H1 (cell line): ENCODE results near the gene KDM1A. TPM values are rescaled to one million over a fixed set of nuclear protein-coding genes. Genes with fewer than 3 reads are reported as not detected.

Experiments
- CTCF ChIA-PET: fragments of 300-600 bp; sonication (Branson Sonifier 250); formaldehyde crosslinking; loops from one replicate; lab custom pipeline; 2021; ENCODE audit not compliant: partially characterized antibody; lab: Charles Lee
- POLR2A ChIA-PET: fragments of 300-600 bp; sonication (Branson Sonifier 250); formaldehyde crosslinking; loops from one replicate; lab custom pipeline; 2021; ENCODE audit warnings: inconsistent platforms; ENCODE audit not compliant: partially characterized antibody; lab: Charles Lee
- DNase-seq, 2 experiments: peaks; one replicate each; pipeline versions ENCODE4 v3.0.0 to v3.0.0-alpha.2; 2010 to 2022; ENCODE audit warnings: low spot score in 2 of 2, low read depth in 1 of 2, mixed read lengths in 1 of 2
- FAIRE-seq: peaks from 2 replicates; lab custom pipeline; 2011; peaks lifted over from hg19 to GRCh38; lab: Jason Lieb, UNC
- H2AFZ ChIP-seq: 2 replicates; pipeline ENCODE4 v1.8.1; 2012; ENCODE audit warnings: low read length, inconsistent platforms
- H2AK5ac ChIP-seq: 2 replicates; pipeline ENCODE4 v1.6.1; 2013; ENCODE audit warnings: low read depth, low read length
- H2BK120ac ChIP-seq: replicated peaks from 2 replicates; pipeline ENCODE3; 2013; ENCODE audit warnings: low read depth, low read length, inconsistent platforms
- H2BK12ac ChIP-seq: 2 replicates; pipeline ENCODE4 v1.6.1; 2013; ENCODE audit warnings: low read depth, low read length
- H2BK15ac ChIP-seq: 2 replicates; pipeline ENCODE4 v1.6.1; 2013; ENCODE audit warnings: low read length
- H2BK20ac ChIP-seq: 2 replicates; pipeline ENCODE4 v1.6.1; 2013; ENCODE audit warnings: low read length
- H2BK5ac ChIP-seq: 2 replicates; pipeline ENCODE4 v1.6.1; 2013; ENCODE audit warnings: low read depth, low read length
- H3K14ac ChIP-seq: 2 replicates; pipeline ENCODE4 v1.6.1; 2013; ENCODE audit warnings: inconsistent platforms; ENCODE audit not compliant: insufficient read length
- H3K18ac ChIP-seq: 2 replicates; pipeline ENCODE4 v1.6.1; 2013; ENCODE audit warnings: low read length; ENCODE audit errors: extremely low read depth
- H3K23ac ChIP-seq: 2 replicates; pipeline ENCODE4 v1.6.1; 2013; ENCODE audit warnings: inconsistent platforms; ENCODE audit not compliant: insufficient read length
- H3K23me2 ChIP-seq: 2 replicates; pipeline ENCODE4 v1.6.1; 2013; ENCODE audit warnings: low read depth, low read length
- H3K27ac ChIP-seq: 2 replicates; pipeline ENCODE4 v1.6.1; 2011; ENCODE audit warnings: low read depth, low read length, inconsistent platforms
- H3K27me3 ChIP-seq, 4 experiments: replicated peaks in 1 of 4; 1 replicate in 1 of 4; 2 replicates in 3 of 4; pipeline versions ENCODE4 v1.6.1 to v1.8.1; 2011 to 2013; ENCODE audit warnings: low read length in 3 of 4, mild to moderate bottlenecking in 3 of 4, inconsistent platforms in 2 of 4, mixed read lengths in 2 of 4, moderate library complexity in 1 of 4; ENCODE audit not compliant: control insufficient read depth in 3 of 4, insufficient read depth in 3 of 4; ENCODE audit errors: extremely low read depth in 1 of 4
- H3K36me3 ChIP-seq, 4 experiments: 2 replicates each; pipeline versions ENCODE4 v1.6.1 to v1.8.1; 2011 to 2013; ENCODE audit warnings: mild to moderate bottlenecking in 4 of 4, low read length in 3 of 4, moderate library complexity in 2 of 4, control low read depth in 1 of 4, inconsistent platforms in 1 of 4; ENCODE audit not compliant: insufficient read depth in 4 of 4, control insufficient read depth in 2 of 4
- H3K4ac ChIP-seq: replicated peaks from 2 replicates; pipeline ENCODE3; 2013; ENCODE audit warnings: low read length, low read depth, mixed read lengths, inconsistent platforms; ENCODE audit not compliant: insufficient read length
- H3K4me1 ChIP-seq, 4 experiments: replicated peaks in 1 of 4; 1 replicate in 1 of 4; 2 replicates in 3 of 4; pipeline versions ENCODE4 v1.6.1 to v1.8.1; 2011 to 2013; ENCODE audit warnings: low read length in 3 of 4, inconsistent platforms in 2 of 4, mixed read lengths in 1 of 4; ENCODE audit not compliant: insufficient read depth in 4 of 4, control insufficient read depth in 3 of 4
- H3K4me2 ChIP-seq, 2 experiments: 2 replicates each; pipeline versions ENCODE4 v1.6.1 to v1.8.1; 2011 to 2013; ENCODE audit warnings: low read depth in 2 of 2, low read length in 2 of 2, control low read depth in 1 of 2, inconsistent platforms in 1 of 2, mild to moderate bottlenecking in 1 of 2; ENCODE audit not compliant: insufficient read depth in 1 of 2
- H3K4me3 ChIP-seq, 4 experiments: fragments of 200-600, 300-600 bp in 1 of 4; sonication (generic), shearing (Covaris generic), sonication (Bioruptor Twin) in 1 of 4; 2 replicates each; pipeline versions ENCODE4 v1.5.1 to v1.8.1; 2011 to 2016; ENCODE audit warnings: low read length in 4 of 4, low read depth in 3 of 4, control low read depth in 2 of 4, inconsistent platforms in 2 of 4, mild to moderate bottlenecking in 2 of 4, mixed read lengths in 1 of 4, moderate library complexity in 1 of 4; ENCODE audit not compliant: insufficient read depth in 2 of 4; ENCODE audit errors: extremely low read depth in 1 of 4
- H3K56ac ChIP-seq: replicated peaks from 2 replicates; pipeline ENCODE3; 2013; ENCODE audit warnings: low read depth, mild to moderate bottlenecking, mixed read lengths, low read length, inconsistent platforms; ENCODE audit not compliant: insufficient read length
- H3K79me1 ChIP-seq: 2 replicates; pipeline ENCODE4 v1.6.1; 2013; ENCODE audit warnings: low read depth, low read length, control low read depth
- H3K79me2 ChIP-seq, 2 experiments: 2 replicates each; pipeline versions ENCODE4 v1.6.1 to v1.8.1; 2012 to 2013; ENCODE audit warnings: low read length in 2 of 2, mild to moderate bottlenecking in 2 of 2, inconsistent platforms in 1 of 2; ENCODE audit not compliant: insufficient read depth in 2 of 2, control insufficient read depth in 1 of 2
- H3K9ac ChIP-seq, 4 experiments: replicated peaks in 1 of 4; 1 replicate in 1 of 4; 2 replicates in 3 of 4; pipeline versions ENCODE4 v1.6.1 to v1.8.1; 2011 to 2013; ENCODE audit warnings: low read depth in 3 of 4, low read length in 3 of 4, control low read depth in 2 of 4, mild to moderate bottlenecking in 2 of 4, moderate library complexity in 2 of 4, inconsistent platforms in 1 of 4; ENCODE audit errors: extremely low read depth in 1 of 4
- H3K9me3 ChIP-seq, 2 experiments: 2 replicates each; pipeline versions ENCODE4 v1.6.1 to v1.8.1; 2012 to 2013; ENCODE audit warnings: mild to moderate bottlenecking in 2 of 2, moderate library complexity in 2 of 2, control low read depth in 1 of 2, inconsistent platforms in 1 of 2, low read depth in 1 of 2, low read length in 1 of 2, mixed read lengths in 1 of 2; ENCODE audit not compliant: insufficient read depth in 2 of 2
- H4K20me1 ChIP-seq, 2 experiments: replicated peaks in 1 of 2; 2 replicates each; pipeline versions ENCODE3 to v1.8.1; 2011 to 2013; ENCODE audit warnings: inconsistent platforms in 2 of 2, low read length in 2 of 2, mild to moderate bottlenecking in 1 of 2; ENCODE audit not compliant: insufficient read depth in 2 of 2, control insufficient read depth in 1 of 2
- H4K5ac ChIP-seq: 2 replicates; pipeline ENCODE4 v1.6.1; 2013; ENCODE audit warnings: low read length, low read depth, mixed read lengths, inconsistent platforms; ENCODE audit not compliant: insufficient read length
- H4K8ac ChIP-seq: 2 replicates; pipeline ENCODE4 v1.8.0; 2013; ENCODE audit warnings: mild to moderate bottlenecking, moderate library complexity, low read length, inconsistent platforms; ENCODE audit not compliant: insufficient read depth; ENCODE audit errors: extremely low read depth
- H4K91ac ChIP-seq: replicated peaks from 2 replicates; pipeline ENCODE3; 2013; ENCODE audit warnings: low read length, mixed read lengths, inconsistent platforms; ENCODE audit not compliant: insufficient read length
- FOSL1 ChIP-seq: IDR thresholded peaks from 2 replicates; pipeline ENCODE4 v1.6.1; 2011; ENCODE audit warnings: mild to moderate bottlenecking, low read depth, low read length, moderate library complexity; ENCODE audit not compliant: insufficient read depth
- KDM5A ChIP-seq: fragments of 200-600 bp; IDR thresholded peaks from 2 replicates; pipeline ENCODE4 v1.7.1; 2012; ENCODE audit warnings: mild to moderate bottlenecking, low read length, inconsistent platforms, mixed read lengths
- RBBP5 ChIP-seq: IDR thresholded peaks from 2 replicates; pipeline ENCODE4 v1.7.1; 2012; ENCODE audit warnings: low read depth, mild to moderate bottlenecking, inconsistent platforms, low read length, moderate library complexity, borderline replicate concordance
- ZNF274 ChIP-seq: IDR thresholded peaks from 2 replicates; pipeline ENCODE4 v1.7.0; 2012; ENCODE audit warnings: low read length, borderline replicate concordance; ENCODE audit errors: extremely low read depth
- WGBS, 2 experiments: shearing (Covaris generic) in 1 of 2; methylation state at CpG; one replicate each; pipeline versions ENCODE4 v1.1.6 to v1.1.7; 2013 to 2015; ENCODE audit warnings: low lambda C conversion rate in 2 of 2, mixed read lengths in 2 of 2, inconsistent platforms in 1 of 2, low coverage in 1 of 2, missing lambda C conversion rate in 1 of 2; ENCODE audit not compliant: insufficient replicate concordance in 2 of 2, insufficient coverage in 1 of 2, insufficient read length in 1 of 2; ENCODE audit errors: extremely low coverage in 1 of 2, missing lambda C conversion rate in 1 of 2; 5-methylcytosine and 5-hydroxymethylcytosine counted together
- polyA plus RNA-seq, 7 experiments: library from polyadenylated mRNA; depleted of rRNA in 3 of 7; stranded (reverse) in 5 of 7; unstranded in 2 of 7; fragments of >200 nt in 5 of 7; fragments of 200-250 nt in 2 of 7; gene quantifications; 1 replicate in 5 of 7; 2 replicates in 1 of 7; 4 replicates in 1 of 7; pipeline versions ENCODE4 v1.2.1 to v1.2.3, GENCODE V29; 2011 to 2013; ENCODE audit warnings: missing spikeins in 2 of 7, mixed read lengths in 2 of 7
- total RNA-seq: library from RNA; stranded (reverse); fragmentation: NEBNext Ultra II Directional; extraction: Animal tissue kit (Norgen Biotek cat#: 25700); gene quantifications from 2 replicates; pipeline ENCODE4 v1.2.1, GENCODE V29; 2021
- TF ChIP-seq, protein P1 (sequence below): IDR thresholded peaks from 2 replicates; pipeline ENCODE4 v1.6.1; 2012; ENCODE audit warnings: inconsistent platforms

Gene KDM1A
- total and polyA plus RNA-seq, 2 of the 8 experiments (the other 6 are each of a cell fraction or from before 2014, with no cell fraction given) = 216 to 275 TPM

DNA sequence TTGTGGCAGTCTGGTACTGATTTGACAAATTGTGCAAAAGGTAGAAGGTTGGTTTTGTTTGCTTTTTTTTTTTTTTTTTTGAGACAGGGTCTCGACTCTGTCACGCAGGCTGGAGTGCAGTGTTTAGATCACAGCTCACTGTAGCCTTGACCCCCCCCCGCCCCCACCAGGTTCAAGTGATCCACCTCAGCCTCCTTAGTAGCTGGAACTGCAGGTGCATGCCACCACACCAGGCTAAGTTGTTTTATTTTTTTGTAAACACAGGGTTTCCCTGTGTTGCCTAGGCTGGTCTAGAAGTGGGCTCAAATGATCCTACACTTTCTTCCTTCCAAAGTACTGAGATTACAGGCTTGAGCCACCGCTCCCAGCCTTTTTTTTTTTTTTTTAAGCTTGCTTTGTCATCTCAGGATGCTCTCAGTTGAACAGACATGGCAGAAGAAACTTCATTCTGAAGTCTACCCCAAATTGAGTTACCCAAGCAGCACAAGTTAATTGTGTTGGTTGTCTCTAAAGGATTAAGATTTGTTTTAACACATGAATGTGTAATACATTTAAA is 8.2 kb downstream of the KDM1A start:
- no peak overlapping the region for H2BK12ac ChIP-seq
- no peak overlapping the region for H4K91ac ChIP-seq
- H3K4me2 ChIP-seq = no peak overlapping the region; a peak in 1 of 4 replicates
- H2AFZ ChIP-seq = no peak overlapping the region
- no peak overlapping the region for H4K5ac ChIP-seq
- H3K18ac ChIP-seq = no peak overlapping the region
- no peak overlapping the region for H3K9ac ChIP-seq
- no peak overlapping the region for H3K23ac ChIP-seq
- H3K36me3 ChIP-seq = peaks cover 0 to 6% (median 0%) of the 10 kb centered on the region in 4 experiments; a peak in 2 of 8 replicates
- 0 out of 7 replicates have a peak, but pooled peaks cover 0 to 2% (median 0%) of the 10 kb centered on the region in 4 experiments for H3K4me1 ChIP-seq
- peaks cover 61 to 100% of the 10 kb centered on the region in 2 experiments for H3K79me2 ChIP-seq
- peaks cover 14 to 37% of the 10 kb centered on the region in 2 experiments for H4K20me1 ChIP-seq
- FAIRE-seq (no peak), DNase-seq (no peak)
- no peak overlapping the region for H2BK15ac ChIP-seq
- H2AK5ac ChIP-seq = no peak overlapping the region
- H3K56ac ChIP-seq = no peak overlapping the region
- H3K27ac ChIP-seq = no peak overlapping the region
- H3K23me2 ChIP-seq = no peaks in the 10 kb centered on the region
- no peak overlapping the region for H4K8ac ChIP-seq
- ChIA-PET CTCF (no interaction called here), POLR2A (interaction anchor here (1.1 kb wide), 1 partner anchor 9 kb away, joined by 7 read pairs; the partner anchor contains the start of gene KDM1A)
- H3K9me3 ChIP-seq = peaks cover 0 to 11% of the 10 kb centered on the region in 2 experiments; a peak in 1 of 4 replicates
- H3K4ac ChIP-seq = no peak overlapping the region
- no peak overlapping the region for H2BK20ac ChIP-seq
- no peak overlapping the region for H3K14ac ChIP-seq
- TF ChIP-seq FOSL1 = no peak
- no peak for TF ChIP-seq RBBP5
- TF ChIP-seq ZNF274 = no peak
- TF ChIP-seq KDM5A = no peak
- TF ChIP-seq, protein P1, sequence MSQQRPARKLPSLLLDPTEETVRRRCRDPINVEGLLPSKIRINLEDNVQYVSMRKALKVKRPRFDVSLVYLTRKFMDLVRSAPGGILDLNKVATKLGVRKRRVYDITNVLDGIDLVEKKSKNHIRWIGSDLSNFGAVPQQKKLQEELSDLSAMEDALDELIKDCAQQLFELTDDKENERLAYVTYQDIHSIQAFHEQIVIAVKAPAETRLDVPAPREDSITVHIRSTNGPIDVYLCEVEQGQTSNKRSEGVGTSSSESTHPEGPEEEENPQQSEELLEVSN = no peak
- H2BK5ac ChIP-seq = no peak overlapping the region
- peaks cover 2% of the 10 kb centered on the region; the same call in 1 of the 2 replicates for H3K79me1 ChIP-seq
- H2BK120ac ChIP-seq = no peak overlapping the region
- 39% methylated on average over 2 of the region's 4 CpGs; no CpG with 5 or more reads in 1 of the 2 experiments for WGBS, 2 experiments
- H3K4me3 ChIP-seq = no peak overlapping the region
- no peaks in the 10 kb centered on the region for H3K27me3 ChIP-seq
